H1 (cell line): ENCODE results near the gene CX3CL1. TPM values are rescaled to one million over a fixed set of nuclear protein-coding genes. Genes with fewer than 3 reads are reported as not detected.

Source experiments
- CTCF ChIA-PET: fragments of 300-600 bp; sonication (Branson Sonifier 250); formaldehyde crosslinking; loops from one replicate; lab custom pipeline; 2021; ENCODE audit not compliant: partially characterized antibody; lab: Charles Lee
- POLR2A ChIA-PET: fragments of 300-600 bp; sonication (Branson Sonifier 250); formaldehyde crosslinking; loops from one replicate; lab custom pipeline; 2021; ENCODE audit warnings: inconsistent platforms; ENCODE audit not compliant: partially characterized antibody; lab: Charles Lee
- DNase-seq, 2 experiments: peaks; one replicate each; pipeline versions ENCODE4 v3.0.0 to v3.0.0-alpha.2; 2010 to 2022; ENCODE audit warnings: low spot score in 2 of 2, low read depth in 1 of 2, mixed read lengths in 1 of 2
- FAIRE-seq: peaks from 2 replicates; lab custom pipeline; 2011; peaks lifted over from hg19 to GRCh38; lab: Jason Lieb, UNC
- H2AFZ ChIP-seq: 2 replicates; pipeline ENCODE4 v1.8.1; 2012; ENCODE audit warnings: low read length, inconsistent platforms
- H2AK5ac ChIP-seq: 2 replicates; pipeline ENCODE4 v1.6.1; 2013; ENCODE audit warnings: low read depth, low read length
- H2BK120ac ChIP-seq: replicated peaks from 2 replicates; pipeline ENCODE3; 2013; ENCODE audit warnings: low read depth, low read length, inconsistent platforms
- H2BK12ac ChIP-seq: 2 replicates; pipeline ENCODE4 v1.6.1; 2013; ENCODE audit warnings: low read depth, low read length
- H2BK15ac ChIP-seq: 2 replicates; pipeline ENCODE4 v1.6.1; 2013; ENCODE audit warnings: low read length
- H2BK20ac ChIP-seq: 2 replicates; pipeline ENCODE4 v1.6.1; 2013; ENCODE audit warnings: low read length
- H2BK5ac ChIP-seq: 2 replicates; pipeline ENCODE4 v1.6.1; 2013; ENCODE audit warnings: low read depth, low read length
- H3K14ac ChIP-seq: 2 replicates; pipeline ENCODE4 v1.6.1; 2013; ENCODE audit warnings: inconsistent platforms; ENCODE audit not compliant: insufficient read length
- H3K18ac ChIP-seq: 2 replicates; pipeline ENCODE4 v1.6.1; 2013; ENCODE audit warnings: low read length; ENCODE audit errors: extremely low read depth
- H3K23ac ChIP-seq: 2 replicates; pipeline ENCODE4 v1.6.1; 2013; ENCODE audit warnings: inconsistent platforms; ENCODE audit not compliant: insufficient read length
- H3K23me2 ChIP-seq: 2 replicates; pipeline ENCODE4 v1.6.1; 2013; ENCODE audit warnings: low read depth, low read length
- H3K27ac ChIP-seq: 2 replicates; pipeline ENCODE4 v1.6.1; 2011; ENCODE audit warnings: low read depth, low read length, inconsistent platforms
- H3K27me3 ChIP-seq, 4 experiments: replicated peaks in 1 of 4; 1 replicate in 1 of 4; 2 replicates in 3 of 4; pipeline versions ENCODE4 v1.6.1 to v1.8.1; 2011 to 2013; ENCODE audit warnings: low read length in 3 of 4, mild to moderate bottlenecking in 3 of 4, inconsistent platforms in 2 of 4, mixed read lengths in 2 of 4, moderate library complexity in 1 of 4; ENCODE audit not compliant: control insufficient read depth in 3 of 4, insufficient read depth in 3 of 4; ENCODE audit errors: extremely low read depth in 1 of 4
- H3K36me3 ChIP-seq, 4 experiments: 2 replicates each; pipeline versions ENCODE4 v1.6.1 to v1.8.1; 2011 to 2013; ENCODE audit warnings: mild to moderate bottlenecking in 4 of 4, low read length in 3 of 4, moderate library complexity in 2 of 4, control low read depth in 1 of 4, inconsistent platforms in 1 of 4; ENCODE audit not compliant: insufficient read depth in 4 of 4, control insufficient read depth in 2 of 4
- H3K4ac ChIP-seq: replicated peaks from 2 replicates; pipeline ENCODE3; 2013; ENCODE audit warnings: low read length, low read depth, mixed read lengths, inconsistent platforms; ENCODE audit not compliant: insufficient read length
- H3K4me1 ChIP-seq, 4 experiments: replicated peaks in 1 of 4; 1 replicate in 1 of 4; 2 replicates in 3 of 4; pipeline versions ENCODE4 v1.6.1 to v1.8.1; 2011 to 2013; ENCODE audit warnings: low read length in 3 of 4, inconsistent platforms in 2 of 4, mixed read lengths in 1 of 4; ENCODE audit not compliant: insufficient read depth in 4 of 4, control insufficient read depth in 3 of 4
- H3K4me2 ChIP-seq, 2 experiments: 2 replicates each; pipeline versions ENCODE4 v1.6.1 to v1.8.1; 2011 to 2013; ENCODE audit warnings: low read depth in 2 of 2, low read length in 2 of 2, control low read depth in 1 of 2, inconsistent platforms in 1 of 2, mild to moderate bottlenecking in 1 of 2; ENCODE audit not compliant: insufficient read depth in 1 of 2
- H3K4me3 ChIP-seq, 4 experiments: fragments of 200-600, 300-600 bp in 1 of 4; sonication (generic), shearing (Covaris generic), sonication (Bioruptor Twin) in 1 of 4; 2 replicates each; pipeline versions ENCODE4 v1.5.1 to v1.8.1; 2011 to 2016; ENCODE audit warnings: low read length in 4 of 4, low read depth in 3 of 4, control low read depth in 2 of 4, inconsistent platforms in 2 of 4, mild to moderate bottlenecking in 2 of 4, mixed read lengths in 1 of 4, moderate library complexity in 1 of 4; ENCODE audit not compliant: insufficient read depth in 2 of 4; ENCODE audit errors: extremely low read depth in 1 of 4
- H3K56ac ChIP-seq: replicated peaks from 2 replicates; pipeline ENCODE3; 2013; ENCODE audit warnings: low read depth, mild to moderate bottlenecking, mixed read lengths, low read length, inconsistent platforms; ENCODE audit not compliant: insufficient read length
- H3K79me1 ChIP-seq: 2 replicates; pipeline ENCODE4 v1.6.1; 2013; ENCODE audit warnings: low read depth, low read length, control low read depth
- H3K79me2 ChIP-seq, 2 experiments: 2 replicates each; pipeline versions ENCODE4 v1.6.1 to v1.8.1; 2012 to 2013; ENCODE audit warnings: low read length in 2 of 2, mild to moderate bottlenecking in 2 of 2, inconsistent platforms in 1 of 2; ENCODE audit not compliant: insufficient read depth in 2 of 2, control insufficient read depth in 1 of 2
- H3K9ac ChIP-seq, 4 experiments: replicated peaks in 1 of 4; 1 replicate in 1 of 4; 2 replicates in 3 of 4; pipeline versions ENCODE4 v1.6.1 to v1.8.1; 2011 to 2013; ENCODE audit warnings: low read depth in 3 of 4, low read length in 3 of 4, control low read depth in 2 of 4, mild to moderate bottlenecking in 2 of 4, moderate library complexity in 2 of 4, inconsistent platforms in 1 of 4; ENCODE audit errors: extremely low read depth in 1 of 4
- H3K9me3 ChIP-seq, 2 experiments: 2 replicates each; pipeline versions ENCODE4 v1.6.1 to v1.8.1; 2012 to 2013; ENCODE audit warnings: mild to moderate bottlenecking in 2 of 2, moderate library complexity in 2 of 2, control low read depth in 1 of 2, inconsistent platforms in 1 of 2, low read depth in 1 of 2, low read length in 1 of 2, mixed read lengths in 1 of 2; ENCODE audit not compliant: insufficient read depth in 2 of 2
- H4K20me1 ChIP-seq, 2 experiments: replicated peaks in 1 of 2; 2 replicates each; pipeline versions ENCODE3 to v1.8.1; 2011 to 2013; ENCODE audit warnings: inconsistent platforms in 2 of 2, low read length in 2 of 2, mild to moderate bottlenecking in 1 of 2; ENCODE audit not compliant: insufficient read depth in 2 of 2, control insufficient read depth in 1 of 2
- H4K5ac ChIP-seq: 2 replicates; pipeline ENCODE4 v1.6.1; 2013; ENCODE audit warnings: low read length, low read depth, mixed read lengths, inconsistent platforms; ENCODE audit not compliant: insufficient read length
- H4K8ac ChIP-seq: 2 replicates; pipeline ENCODE4 v1.8.0; 2013; ENCODE audit warnings: mild to moderate bottlenecking, moderate library complexity, low read length, inconsistent platforms; ENCODE audit not compliant: insufficient read depth; ENCODE audit errors: extremely low read depth
- H4K91ac ChIP-seq: replicated peaks from 2 replicates; pipeline ENCODE3; 2013; ENCODE audit warnings: low read length, mixed read lengths, inconsistent platforms; ENCODE audit not compliant: insufficient read length
- ATF3 ChIP-seq: IDR thresholded peaks from 2 replicates; pipeline ENCODE4 v1.6.1; 2011; ENCODE audit warnings: low read depth, mild to moderate bottlenecking, low read length; ENCODE audit not compliant: insufficient read depth
- BACH1 ChIP-seq: IDR thresholded peaks from 2 replicates; pipeline ENCODE4 v1.6.1; 2012; ENCODE audit warnings: low read length, improper control_type of control experiment
- BRCA1 ChIP-seq: IDR thresholded peaks from 2 replicates; pipeline ENCODE4 v1.6.1; 2012; ENCODE audit warnings: low read depth, low read length, improper control_type of control experiment
- CBX5 ChIP-seq: fragments of 300-800, 300-1000 bp; sonication (generic); IDR thresholded peaks from 2 replicates; pipeline ENCODE4 v1.7.1; 2016; ENCODE audit warnings: antibody characterized with exemption, low read length, low read depth
- CTBP2 ChIP-seq: IDR thresholded peaks from 2 replicates; pipeline ENCODE4 v1.7.0; 2011; ENCODE audit warnings: borderline replicate concordance, mild to moderate bottlenecking, moderate library complexity, mixed read lengths, low read length; ENCODE audit not compliant: insufficient read depth, insufficient read length
- FOSL1 ChIP-seq: IDR thresholded peaks from 2 replicates; pipeline ENCODE4 v1.6.1; 2011; ENCODE audit warnings: mild to moderate bottlenecking, low read depth, low read length, moderate library complexity; ENCODE audit not compliant: insufficient read depth
- GTF2F1 ChIP-seq: IDR thresholded peaks from 2 replicates; pipeline ENCODE4 v1.6.1; 2012; ENCODE audit warnings: low read depth, low read length, improper control_type of control experiment, borderline replicate concordance
- JUND ChIP-seq: IDR thresholded peaks from 2 replicates; pipeline ENCODE4 v1.6.1; 2011; ENCODE audit warnings: mild to moderate bottlenecking, improper control_type of control experiment, low read length
- POLR2AphosphoS5 ChIP-seq: IDR thresholded peaks from 2 replicates; pipeline ENCODE4 v1.6.1; 2011; ENCODE audit warnings: low read depth, low read length
- RAD21 ChIP-seq, 2 experiments: IDR thresholded peaks in 1 of 2; conservative IDR thresholded peaks in 1 of 2; 2 replicates each; pipeline ENCODE4 v1.6.1; 2011; ENCODE audit warnings: low read depth in 2 of 2, low read length in 2 of 2, improper control_type of control experiment in 1 of 2, inconsistent platforms in 1 of 2, mild to moderate bottlenecking in 1 of 2, moderate library complexity in 1 of 2
- TAF1 ChIP-seq: IDR thresholded peaks from 2 replicates; pipeline ENCODE4 v1.6.1; 2011; ENCODE audit warnings: mild to moderate bottlenecking, low read depth, low read length
- USF2 ChIP-seq: IDR thresholded peaks from 2 replicates; pipeline ENCODE4 v1.6.1; 2011; ENCODE audit warnings: low read length, improper control_type of control experiment
- YY1 ChIP-seq: IDR thresholded peaks from 2 replicates; pipeline ENCODE4 v1.6.1; 2011; ENCODE audit warnings: low read depth, mild to moderate bottlenecking, low read length
- WGBS, 2 experiments: shearing (Covaris generic) in 1 of 2; methylation state at CpG; one replicate each; pipeline versions ENCODE4 v1.1.6 to v1.1.7; 2013 to 2015; ENCODE audit warnings: low lambda C conversion rate in 2 of 2, mixed read lengths in 2 of 2, inconsistent platforms in 1 of 2, low coverage in 1 of 2, missing lambda C conversion rate in 1 of 2; ENCODE audit not compliant: insufficient replicate concordance in 2 of 2, insufficient coverage in 1 of 2, insufficient read length in 1 of 2; ENCODE audit errors: extremely low coverage in 1 of 2, missing lambda C conversion rate in 1 of 2; 5-methylcytosine and 5-hydroxymethylcytosine counted together
- polyA plus RNA-seq, 7 experiments: library from polyadenylated mRNA; depleted of rRNA in 3 of 7; stranded (reverse) in 5 of 7; unstranded in 2 of 7; fragments of >200 nt in 5 of 7; fragments of 200-250 nt in 2 of 7; gene quantifications; 1 replicate in 5 of 7; 2 replicates in 1 of 7; 4 replicates in 1 of 7; pipeline versions ENCODE4 v1.2.1 to v1.2.3, GENCODE V29; 2011 to 2013; ENCODE audit warnings: missing spikeins in 2 of 7, mixed read lengths in 2 of 7
- total RNA-seq: library from RNA; stranded (reverse); fragmentation: NEBNext Ultra II Directional; extraction: Animal tissue kit (Norgen Biotek cat#: 25700); gene quantifications from 2 replicates; pipeline ENCODE4 v1.2.1, GENCODE V29; 2021

The CX3CL1 gene
- total and polyA plus RNA-seq, 2 of the 8 experiments (the other 6 are each of a cell fraction or from before 2014, with no cell fraction given) = 1.4 to 3.0 TPM

GRCh38 chr16:57432505-57432904 lies 60.2 kb downstream of the CX3CL1 start:
- H3K4me3 ChIP-seq = no peak overlapping the region
- no peak for FAIRE-seq
- no peaks in the 10 kb centered on the region for H4K20me1 ChIP-seq
- no peak overlapping the region for H4K91ac ChIP-seq
- H2BK15ac ChIP-seq = no peak overlapping the region
- no peaks in the 10 kb centered on the region for H3K4me1 ChIP-seq
- no peak overlapping the region for H3K9ac ChIP-seq
- no peak overlapping the region for H2AK5ac ChIP-seq
- H2AFZ ChIP-seq = no peak overlapping the region
- H3K56ac ChIP-seq = no peak overlapping the region
- H2BK120ac ChIP-seq = no peak overlapping the region
- 94% methylated on average over 2 of the region's 2 CpGs; no CpG with 5 or more reads in 1 of the 2 experiments for WGBS, 2 experiments
- H3K79me1 ChIP-seq = no peaks in the 10 kb centered on the region
- H3K27me3 ChIP-seq = no peaks in the 10 kb centered on the region
- H2BK20ac ChIP-seq = no peak overlapping the region
- H3K23ac ChIP-seq = no peak overlapping the region
- no peak overlapping the region for H2BK12ac ChIP-seq
- H2BK5ac ChIP-seq = no peak overlapping the region
- CTCF ChIA-PET = interaction anchor here (1.0 to 4.4 kb wide), 4 partner anchors 10 to 109 kb away, joined by 3 to 34 read pairs (median 5); no protein-coding TSS in a partner anchor
- H3K27ac ChIP-seq = no peak overlapping the region
- H3K9me3 ChIP-seq = no peaks in the 10 kb centered on the region
- H3K36me3 ChIP-seq = peaks cover 20 to 63% (median 55%) of the 10 kb centered on the region in 4 experiments; a peak in 7 of 8 replicates
- H3K79me2 ChIP-seq = no peaks in the 10 kb centered on the region
- H3K14ac ChIP-seq = no peak overlapping the region
- POLR2A ChIA-PET = interaction anchor here (1.1 to 1.6 kb wide), 3 partner anchors 10 to 96 kb away, joined by 4 to 6 read pairs (median 4); partner anchors contain the start of genes CIAPIN1 and COQ9
- H3K4me2 ChIP-seq = no peak overlapping the region
- H4K5ac ChIP-seq = no peak overlapping the region
- no peak overlapping the region for H4K8ac ChIP-seq
- no peak for DNase-seq
- H3K23me2 ChIP-seq = no peaks in the 10 kb centered on the region
- H3K4ac ChIP-seq = no peak overlapping the region
- H3K18ac ChIP-seq = no peak overlapping the region
- no peak for TF ChIP-seq USF2
- TF ChIP-seq TAF1 = no peak
- no peak for TF ChIP-seq CBX5
- TF ChIP-seq BRCA1 = no peak
- no peak for TF ChIP-seq FOSL1
- TF ChIP-seq CTBP2 = no peak
- TF ChIP-seq BACH1 = no peak
- no peak for TF ChIP-seq JUND
- no peak for TF ChIP-seq YY1
- no peak for TF ChIP-seq POLR2AphosphoS5
- no peak for TF ChIP-seq GTF2F1
- TF ChIP-seq RAD21 (IDR thresholded peaks at IDR 0.05 in 1 of 2, conservative IDR thresholded peaks at IDR 0.05 in 1 of 2; ENCODE audit: low read depth in 2 of 2, low read length in 2 of 2) = no peak
- no peak for TF ChIP-seq ATF3
